Measurements from ENCODE around the gene DUSP18.
A peak's percentile ranks its signal among the peaks of the same experiment; 100 is the strongest.
"Not testable (repeated sequence)": the region's sequence is repeated elsewhere in the genome, so short reads cannot be mapped to it uniquely, and the experiment has no call there.

Gene DUSP18
- 12.2 to 24.8 (median 20.3) reads per million in 17 experiments for total RNA-seq

DNA sequence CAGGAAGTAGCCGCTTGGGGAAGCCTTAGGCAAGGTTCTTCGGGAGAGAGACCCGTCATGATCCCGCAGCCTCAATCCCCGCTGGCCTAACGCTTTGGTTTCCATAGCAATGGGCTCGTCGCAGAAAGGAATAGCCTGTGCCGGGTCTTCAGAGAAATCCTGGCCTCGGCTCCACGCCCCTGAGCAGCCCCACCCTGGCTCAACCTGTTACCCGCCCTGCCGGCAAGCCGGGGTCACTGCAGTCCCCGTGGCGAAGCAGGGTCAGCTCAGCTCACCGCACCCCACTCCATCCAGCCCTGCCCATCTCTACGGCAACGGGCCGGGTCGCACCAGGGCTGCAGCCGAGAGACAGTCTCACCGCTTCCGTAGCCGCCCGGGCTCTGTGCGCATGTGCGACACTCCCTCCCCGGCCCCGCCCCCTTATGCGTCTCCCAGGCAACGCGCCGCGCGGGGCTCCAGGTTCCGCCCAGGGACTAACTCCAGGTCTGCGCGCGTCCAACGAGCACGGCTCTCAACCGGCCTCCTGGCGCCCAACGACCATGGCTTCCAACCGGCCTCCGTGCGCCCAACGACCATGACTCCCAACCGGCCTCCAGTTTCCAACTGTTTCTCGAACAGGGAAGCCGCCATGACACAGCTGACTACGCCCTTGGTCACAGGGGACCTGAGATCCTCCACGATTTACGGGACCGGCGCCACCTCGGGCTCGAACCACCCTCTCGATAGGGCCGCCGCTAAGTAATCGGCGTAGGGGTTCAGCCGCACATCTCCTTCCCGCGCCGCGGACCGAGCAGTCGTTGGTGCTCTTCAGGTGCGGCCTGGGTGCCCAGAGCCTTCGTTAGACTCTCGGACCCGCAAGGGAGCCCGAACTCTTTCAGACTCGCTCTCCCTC, at the start of gene DUSP18:
Gene DUSP18 (minus strand): TSS at position 382 of the 892 bp plus-strand sequence. CDS start 3,872 bp downstream, outside the sequence.
- DNase-seq: peak; percentile 92 to 97 (median 96)

GRCh38 chr22:30714062-30714461, 46.4 kb upstream of the DUSP18 start:
- DNase-seq: no peak

GRCh38 chr22:30712094-30712493, 44.4 kb upstream of the DUSP18 start:
- no peak for DNase-seq

DNA sequence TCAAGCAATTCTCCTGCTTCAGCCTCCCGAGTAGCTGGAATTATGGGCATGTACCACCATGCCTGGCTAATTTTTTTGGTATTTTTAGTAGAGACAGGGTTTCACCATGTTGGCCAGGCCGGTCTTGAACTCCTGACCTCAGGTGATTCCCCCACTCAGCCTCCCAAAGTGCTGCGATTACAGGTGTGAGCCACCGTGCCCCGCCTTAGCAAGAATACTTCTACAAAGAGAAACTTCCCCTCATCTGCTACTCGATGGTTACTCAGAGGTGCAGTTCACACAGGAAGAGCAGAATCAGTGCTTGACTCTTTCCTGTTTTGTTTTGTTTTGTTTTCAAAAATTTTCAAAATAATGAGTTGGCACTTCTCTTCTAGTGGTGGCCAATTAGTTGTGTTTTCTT, 42.3 kb upstream of the DUSP18 start:
- DNase-seq: not testable (repeated sequence)

GRCh38 chr22:30705710-30706651, 38.3 kb upstream of the DUSP18 start:
- no peak for DNase-seq

DNA sequence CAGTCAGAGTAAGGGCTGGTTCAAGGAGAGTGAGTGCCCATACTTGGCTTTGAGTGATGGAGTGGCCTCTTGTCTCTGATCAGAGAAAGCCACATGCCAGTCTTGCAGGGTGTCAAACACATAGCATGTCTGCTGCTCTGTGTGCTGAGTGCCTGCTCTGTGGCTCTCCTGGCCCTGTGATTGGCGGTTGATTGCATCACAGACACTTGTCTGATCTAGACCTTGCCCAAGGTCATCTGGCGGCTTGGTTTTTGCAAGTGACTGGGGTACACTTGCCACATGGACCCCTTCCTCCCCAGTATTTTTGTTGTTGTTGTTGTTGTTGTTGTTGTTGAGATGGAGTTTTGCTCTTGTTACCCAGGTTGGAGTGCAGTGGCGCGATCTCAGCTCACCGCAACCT, 37.3 kb upstream of the DUSP18 start:
- no peak for DNase-seq

GRCh38 chr22:30702856-30703255, 35.2 kb upstream of the DUSP18 start:
- no peak for DNase-seq

- no peak for DNase-seq
Measured at GRCh38 chr22:30701872-30702271, 34.2 kb upstream of the DUSP18 start.

DNA sequence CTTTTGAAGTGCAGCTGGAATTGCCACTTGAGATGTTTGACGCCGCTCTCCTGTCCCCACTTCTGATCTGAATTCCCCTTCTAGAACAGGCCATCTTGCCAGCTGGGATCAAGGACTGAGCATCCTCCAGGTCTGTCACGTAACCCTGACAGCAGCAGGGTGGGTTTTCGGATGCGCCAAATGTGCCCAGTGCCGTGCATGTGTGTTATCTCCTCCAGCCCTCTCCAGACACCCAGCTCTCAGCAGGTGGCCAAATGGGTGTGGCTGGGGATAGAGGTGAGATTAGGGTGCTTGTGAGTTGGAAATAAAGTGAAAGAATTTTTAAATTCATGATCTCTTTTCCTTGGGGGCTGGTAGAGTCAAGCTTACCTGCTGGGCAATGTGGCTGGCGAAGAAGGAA, 30.3 kb upstream of the DUSP18 start:
- no peak for DNase-seq

DNA sequence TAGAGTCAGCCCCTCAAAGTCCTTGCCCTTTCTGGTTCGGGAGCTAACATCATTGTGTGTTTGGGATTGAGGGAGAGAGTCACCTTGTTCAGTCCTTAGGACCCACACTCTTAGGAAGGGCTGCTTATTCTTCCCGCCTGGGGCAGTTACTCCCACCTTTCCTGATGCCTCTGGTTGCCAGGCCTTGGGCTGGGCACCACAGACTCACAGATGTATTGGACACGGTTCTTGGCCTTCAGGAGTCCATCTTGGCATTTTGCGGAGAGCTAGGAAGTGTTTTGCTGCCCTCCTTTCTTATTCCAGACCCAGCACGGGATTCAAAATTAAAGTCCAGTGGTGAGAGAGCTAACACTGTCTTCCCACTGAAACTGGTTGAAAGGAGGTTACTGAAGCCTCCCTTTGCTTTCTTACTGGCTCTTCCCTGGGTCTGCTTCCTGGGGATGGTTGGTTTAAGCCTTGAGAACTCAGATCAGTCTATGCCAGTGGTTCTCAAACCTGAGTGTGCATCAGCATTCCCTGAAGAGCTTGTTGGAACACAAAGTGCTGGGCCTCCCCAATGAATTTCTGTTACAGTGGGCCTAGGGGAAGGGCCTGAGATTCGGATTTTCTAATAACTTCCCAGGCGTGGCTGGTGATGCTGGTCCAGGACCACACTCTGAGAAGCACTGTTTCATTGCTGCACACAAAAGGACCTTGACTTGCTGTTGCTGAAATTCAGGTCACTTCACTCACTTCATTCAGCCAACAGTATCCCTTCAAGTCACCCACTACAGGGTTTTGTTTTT, 28.4 kb upstream of the DUSP18 start:
- DNase-seq: no peak

GRCh38 chr22:30695351-30695851, 27.7 kb upstream of the DUSP18 start:
- no peak for DNase-seq

GRCh38 chr22:30694640-30695350, 27.1 kb upstream of the DUSP18 start, which contains the start of gene OSBP2:
Gene OSBP2, plus strand, starts transcription at chr22:30694874. Its CDS starts 36 bp downstream, at chr22:30694910.
- DNase-seq: peak; percentile 32 to 78 (median 58)

- peak; percentile 60 to 76 (median 66) for DNase-seq
Measured at GRCh38 chr22:30694171-30694639, 26.5 kb upstream of the DUSP18 start.

DNA sequence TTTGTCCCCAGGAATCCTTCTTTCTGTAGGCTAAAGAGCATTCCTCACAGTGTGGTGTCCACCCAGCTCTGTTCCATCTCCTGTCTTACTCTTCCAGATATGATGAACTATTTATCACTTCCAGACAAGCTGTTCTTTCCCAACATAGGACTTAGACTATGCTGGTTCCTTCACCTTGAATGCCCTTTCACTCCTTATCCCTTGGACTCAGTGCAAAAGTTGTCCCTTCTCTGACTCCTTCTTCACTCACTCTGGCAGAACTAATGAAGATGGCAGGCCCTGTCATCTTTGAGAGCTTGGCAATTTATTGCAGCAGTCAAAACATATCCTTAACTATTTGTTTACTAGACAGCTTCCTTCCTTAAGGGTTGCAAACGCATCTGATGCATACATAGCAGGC, 23.5 kb upstream of the DUSP18 start:
- no peak for DNase-seq

DNA sequence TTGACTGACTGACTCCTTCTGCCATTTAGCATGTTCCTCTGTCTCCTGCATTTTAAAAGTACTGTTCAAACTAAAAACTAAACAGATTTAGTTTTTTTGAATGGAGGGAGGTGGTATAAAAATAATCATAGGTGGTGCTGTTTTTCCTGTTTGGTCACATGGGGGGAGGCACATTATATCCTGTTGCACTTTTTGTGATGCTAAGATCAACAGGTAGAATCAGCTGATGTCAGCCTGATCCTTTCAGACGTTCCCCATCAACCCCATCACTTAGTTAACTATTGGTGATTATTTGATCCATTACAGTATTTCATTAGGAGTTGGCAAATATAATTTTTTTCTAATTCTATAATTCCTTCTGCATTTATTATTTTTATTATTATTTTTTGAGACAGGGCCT, 21.9 kb upstream of the DUSP18 start:
- DNase-seq: no peak

DNA sequence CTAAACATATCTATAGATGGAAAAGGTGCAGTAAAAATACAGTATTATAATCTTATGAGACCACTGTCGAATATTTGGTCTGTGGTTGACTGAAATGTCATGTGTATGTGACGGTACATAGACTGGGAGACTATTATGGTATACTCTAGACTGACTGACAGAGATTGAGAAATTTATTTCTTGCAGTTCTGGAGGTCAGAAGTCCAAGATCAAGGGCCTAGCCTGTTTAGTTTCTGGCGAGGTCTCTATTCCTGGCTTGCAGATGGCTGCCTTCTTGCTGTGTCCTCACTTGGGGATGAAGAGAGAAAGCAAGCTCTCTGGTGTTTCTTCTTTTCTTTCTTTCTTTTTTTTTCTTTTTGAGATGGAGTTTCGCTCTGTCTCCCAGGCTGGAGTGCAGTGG, 19.7 kb upstream of the DUSP18 start:
- DNase-seq: no peak

DNA sequence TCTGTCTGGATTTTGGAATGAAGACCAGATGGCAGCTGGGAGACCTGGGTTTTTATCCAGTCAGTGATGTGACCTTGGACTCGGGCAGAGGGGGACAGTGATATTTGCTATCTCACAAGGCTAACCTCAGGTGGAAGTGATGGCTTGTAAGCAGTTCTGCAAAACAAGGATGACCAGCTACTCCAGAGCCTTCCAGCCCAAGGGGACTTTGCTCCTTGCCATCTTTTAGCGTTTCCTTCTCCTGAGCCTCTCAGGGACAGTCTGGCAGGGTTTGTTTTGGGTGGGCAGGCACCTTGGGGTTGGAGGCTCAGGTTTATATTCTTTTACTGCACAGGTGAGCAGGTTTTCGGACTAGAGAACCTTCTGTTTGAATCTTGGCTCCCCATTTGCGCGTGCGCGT, 17.5 kb upstream of the DUSP18 start:
- no peak for DNase-seq

- no peak for DNase-seq
Measured at GRCh38 chr22:30681831-30682230, 14.2 kb upstream of the DUSP18 start.

GRCh38 chr22:30680991-30681770, 13.5 kb upstream of the DUSP18 start:
- DNase-seq: peak; percentile 41 to 82 (median 66)
